Measurements from ENCODE around the gene KCNG2. TPM values are rescaled to one million over a fixed set of nuclear protein-coding genes. Genes with fewer than 3 reads are reported as not detected.
A peak's percentile ranks its signal among the peaks of the same experiment; 100 is the strongest.

The KCNG2 gene
- total RNA-seq, 3 donors from 2014 or later (not counting 1 experiment from before 2014, with no cell fraction given), result not detected

GRCh38 chr18:79901665-79902064 lies 103.9 kb downstream of the KCNG2 start:
- ATAC-seq, result no peak
- H3K4me1 ChIP-seq (ENCODE audit: control insufficient read depth, insufficient read depth, low read length), result no peaks in the 10 kb centered on the region
- no peak overlapping the region for H3K27ac ChIP-seq (ENCODE audit: low read length)
- TF ChIP-seq, protein P1, sequence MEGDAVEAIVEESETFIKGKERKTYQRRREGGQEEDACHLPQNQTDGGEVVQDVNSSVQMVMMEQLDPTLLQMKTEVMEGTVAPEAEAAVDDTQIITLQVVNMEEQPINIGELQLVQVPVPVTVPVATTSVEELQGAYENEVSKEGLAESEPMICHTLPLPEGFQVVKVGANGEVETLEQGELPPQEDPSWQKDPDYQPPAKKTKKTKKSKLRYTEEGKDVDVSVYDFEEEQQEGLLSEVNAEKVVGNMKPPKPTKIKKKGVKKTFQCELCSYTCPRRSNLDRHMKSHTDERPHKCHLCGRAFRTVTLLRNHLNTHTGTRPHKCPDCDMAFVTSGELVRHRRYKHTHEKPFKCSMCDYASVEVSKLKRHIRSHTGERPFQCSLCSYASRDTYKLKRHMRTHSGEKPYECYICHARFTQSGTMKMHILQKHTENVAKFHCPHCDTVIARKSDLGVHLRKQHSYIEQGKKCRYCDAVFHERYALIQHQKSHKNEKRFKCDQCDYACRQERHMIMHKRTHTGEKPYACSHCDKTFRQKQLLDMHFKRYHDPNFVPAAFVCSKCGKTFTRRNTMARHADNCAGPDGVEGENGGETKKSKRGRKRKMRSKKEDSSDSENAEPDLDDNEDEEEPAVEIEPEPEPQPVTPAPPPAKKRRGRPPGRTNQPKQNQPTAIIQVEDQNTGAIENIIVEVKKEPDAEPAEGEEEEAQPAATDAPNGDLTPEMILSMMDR (IDR thresholded peaks at IDR 0.05), result no peak
- WGBS (ENCODE audit: insufficient coverage), result 95% methylated on average over 13 of the region's 13 CpGs
- H3K27ac Mint-ChIP-seq, result peak overlapping the region in 1 of 2 donors; percentile 66
- no peak overlapping the region for H3K4me3 Mint-ChIP-seq
- H3K36me3 ChIP-seq (ENCODE audit: control insufficient read depth, insufficient read depth, low read length), result peaks cover 2% of the 10 kb centered on the region
- H3K4me1 Mint-ChIP-seq, result peaks cover 0 to 5% of the 10 kb centered on the region in 2 donors
- peaks cover 14% of the 10 kb centered on the region for H3K36me3 Mint-ChIP-seq
- H3K4me3 ChIP-seq (ENCODE audit: low read length), result no peak overlapping the region
- no peak for DNase-seq
- H3K9me3 ChIP-seq (ENCODE audit: control insufficient read depth, insufficient read depth, low read length), result peaks cover 22% of the 10 kb centered on the region
- peaks cover 6 to 13% of the 10 kb centered on the region in 2 donors for H3K9me3 Mint-ChIP-seq
- intact Hi-C loops (cut with micrococcal nuclease), result no loop called here
- H3K27me3 ChIP-seq (ENCODE audit: control insufficient read depth, insufficient read depth, low read length), result no peaks in the 10 kb centered on the region
- no peaks in the 10 kb centered on the region for H3K27me3 Mint-ChIP-seq (ENCODE audit: low read depth in 2 of 2)

DNA sequence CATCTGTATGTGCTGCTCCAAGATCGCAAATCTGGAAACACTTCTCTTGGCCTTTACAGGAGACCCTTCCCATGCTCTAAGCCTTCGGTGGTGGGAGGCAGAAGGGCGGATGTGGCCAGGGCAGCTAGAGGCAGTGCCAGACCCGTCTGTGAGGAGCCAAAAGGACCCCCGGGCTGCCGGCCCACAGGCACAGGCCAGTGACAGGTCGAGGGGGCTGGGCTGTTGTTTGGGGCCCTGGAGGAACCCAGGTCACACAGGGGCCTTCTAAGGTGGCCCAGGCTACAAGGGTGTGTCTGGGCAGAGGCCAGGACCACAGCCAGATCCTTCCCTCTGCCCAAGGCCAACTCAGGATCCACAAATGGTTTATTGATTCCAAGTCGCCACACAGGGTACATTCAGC lies 104.3 kb downstream of the KCNG2 start:
- H3K36me3 Mint-ChIP-seq, result peaks cover 10% of the 10 kb centered on the region
- TF ChIP-seq, protein P1 (IDR thresholded peaks at IDR 0.05), result no peak
- 94% methylated on average over 8 of the region's 8 CpGs for WGBS (ENCODE audit: insufficient coverage)
- H3K9me3 Mint-ChIP-seq, result peaks cover 4 to 9% of the 10 kb centered on the region in 2 donors
- no peak overlapping the region for H3K27ac ChIP-seq (ENCODE audit: low read length)
- H3K4me3 Mint-ChIP-seq, result no peak overlapping the region
- DNase-seq, result no peak
- no peaks in the 10 kb centered on the region for H3K27me3 Mint-ChIP-seq (ENCODE audit: low read depth in 2 of 2)
- peaks cover 2% of the 10 kb centered on the region for H3K36me3 ChIP-seq (ENCODE audit: control insufficient read depth, insufficient read depth, low read length)
- H3K27me3 ChIP-seq (ENCODE audit: control insufficient read depth, insufficient read depth, low read length), result no peaks in the 10 kb centered on the region
- H3K4me3 ChIP-seq (ENCODE audit: low read length), result no peak overlapping the region
- H3K27ac Mint-ChIP-seq, result peak overlapping the region in 1 of 2 donors; percentile 66
- intact Hi-C loops (cut with micrococcal nuclease), result no loop called here
- H3K4me1 Mint-ChIP-seq, result peaks cover 0 to 5% of the 10 kb centered on the region in 2 donors
- peaks cover 18% of the 10 kb centered on the region for H3K9me3 ChIP-seq (ENCODE audit: control insufficient read depth, insufficient read depth, low read length)
- H3K4me1 ChIP-seq (ENCODE audit: control insufficient read depth, insufficient read depth, low read length), result no peaks in the 10 kb centered on the region
- no peak for ATAC-seq

- Mint-ChIP-seq H3K4me1 (peaks cover 0 to 5% of the 10 kb centered on the region in 2 donors), H3K4me3 (no peak overlapping the region), H3K27ac (no peak overlapping the region), H3K9me3 (peaks cover 3 to 4% of the 10 kb centered on the region in 2 donors), H3K27me3 (ENCODE audit: low read depth in 2 of 2) (no peaks in the 10 kb centered on the region), H3K36me3 (peaks cover 5% of the 10 kb centered on the region)
- Histone ChIP-seq H3K36me3 (ENCODE audit: control insufficient read depth, insufficient read depth, low read length) (peaks cover 2% of the 10 kb centered on the region), H3K9me3 (ENCODE audit: control insufficient read depth, insufficient read depth, low read length) (peaks cover 16% of the 10 kb centered on the region), H3K4me3 (ENCODE audit: low read length) (no peak overlapping the region), H3K27ac (ENCODE audit: low read length) (no peak overlapping the region), H3K27me3 (ENCODE audit: control insufficient read depth, insufficient read depth, low read length) (no peaks in the 10 kb centered on the region), H3K4me1 (ENCODE audit: control insufficient read depth, insufficient read depth, low read length) (no peaks in the 10 kb centered on the region)
- TF ChIP-seq, protein P1 (IDR thresholded peaks at IDR 0.05), result no peak
- intact Hi-C loops (cut with micrococcal nuclease), result no loop called here
- 98% methylated on average over 20 of the region's 20 CpGs for WGBS (ENCODE audit: insufficient coverage)
- ATAC-seq (no peak), DNase-seq (peak in 1 of 2 donors; percentile 14)
These were observed 104.9 kb downstream of the KCNG2 start for GRCh38 chr18:79902640-79903039.

DNA sequence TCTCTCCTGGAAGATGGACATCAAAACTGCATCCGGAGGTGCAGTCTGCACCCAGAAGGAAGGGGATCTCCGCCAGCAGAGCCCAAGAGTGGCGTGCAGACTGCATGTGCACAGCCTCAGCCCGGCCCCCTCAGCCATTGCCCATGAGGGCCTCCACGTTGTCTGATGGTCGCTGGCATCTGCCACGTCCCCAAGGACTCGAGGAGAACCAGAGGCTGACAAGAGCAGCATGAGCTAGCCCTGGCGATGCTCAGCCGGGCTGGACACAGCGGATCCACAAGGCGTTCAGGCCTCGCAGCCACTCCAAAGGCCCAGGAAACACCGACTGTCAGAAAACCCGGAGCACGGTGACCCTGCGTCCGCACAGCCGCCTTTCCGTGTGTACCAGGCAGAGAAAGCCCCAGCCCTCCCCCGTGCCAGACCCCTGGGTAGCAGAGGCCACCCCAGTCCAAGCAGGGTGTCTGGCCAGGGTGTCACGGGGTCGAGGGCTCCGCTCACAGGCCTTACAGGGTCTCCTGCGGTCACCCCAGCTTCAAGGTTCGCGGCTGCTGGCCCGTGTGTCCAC lies 105.4 kb downstream of the KCNG2 start:
- no peak overlapping the region for H3K27ac Mint-ChIP-seq
- DNase-seq, result peak in 1 of 2 donors; percentile 11
- ATAC-seq, result no peak
- 97% methylated on average over 28 of the region's 28 CpGs for WGBS (ENCODE audit: insufficient coverage)
- H3K4me1 ChIP-seq (ENCODE audit: control insufficient read depth, insufficient read depth, low read length), result no peaks in the 10 kb centered on the region
- intact Hi-C loops (cut with micrococcal nuclease), result no loop called here
- H3K4me3 Mint-ChIP-seq, result no peak overlapping the region
- H3K9me3 ChIP-seq (ENCODE audit: control insufficient read depth, insufficient read depth, low read length), result peaks cover 11% of the 10 kb centered on the region
- no peaks in the 10 kb centered on the region for H3K27me3 ChIP-seq (ENCODE audit: control insufficient read depth, insufficient read depth, low read length)
- no peak overlapping the region for H3K4me3 ChIP-seq (ENCODE audit: low read length)
- no peaks in the 10 kb centered on the region for H3K9me3 Mint-ChIP-seq
- peaks cover 0 to 5% of the 10 kb centered on the region in 2 donors for H3K4me1 Mint-ChIP-seq
- no peak overlapping the region for H3K27ac ChIP-seq (ENCODE audit: low read length)
- no peaks in the 10 kb centered on the region for H3K27me3 Mint-ChIP-seq (ENCODE audit: low read depth in 2 of 2)
- TF ChIP-seq, protein P1 (IDR thresholded peaks at IDR 0.05), result no peak
- H3K36me3 Mint-ChIP-seq, result peaks cover 3% of the 10 kb centered on the region
- peaks cover 2% of the 10 kb centered on the region for H3K36me3 ChIP-seq (ENCODE audit: control insufficient read depth, insufficient read depth, low read length)

All from natural killer cell (primary cell).